Measurements from ENCODE around the gene ACYP2.
"Not testable (repeated sequence)": the region's sequence is repeated elsewhere in the genome, so short reads cannot be mapped to it uniquely, and the experiment has no call there.

ACYP2 gene

GRCh38 chr2:54109848-54110247, 5.6 kb upstream of the ACYP2 start:
- DNase-seq, result no peak
- Histone ChIP-seq H3K36me3 (no peaks in the 10 kb centered on the region), H3K9me3 (ENCODE audit: severe bottlenecking) (no peaks in the 10 kb centered on the region), H3K27ac (no peak overlapping the region), H3K27me3 (ENCODE audit: insufficient read depth, low read depth, severe bottlenecking) (no peaks in the 10 kb centered on the region), H3K4me3 (ENCODE audit: low read depth, low read length) (no peak overlapping the region)
- no peak for TF ChIP-seq CTCF (IDR thresholded peaks at IDR 0.05; ENCODE audit: low read depth, low read length)

- Histone ChIP-seq H3K4me3 (ENCODE audit: low read depth, low read length) (peak overlapping the region; percentile 77), H3K27ac (peak overlapping the region; percentile 91), H3K9me3 (ENCODE audit: severe bottlenecking) (peaks cover 10% of the 10 kb centered on the region)
- not testable (repeated sequence) for DNase-seq; H3K36me3 ChIP-seq; H3K27me3 ChIP-seq (ENCODE audit: insufficient read depth, low read depth, severe bottlenecking)
These were observed 936 bp upstream of the ACYP2 start for GRCh38 chr2:54114479-54114878.

GRCh38 chr2:54114936-54115283, 505 bp upstream of the ACYP2 start:
- DNase-seq, result no peak
- H3K36me3 ChIP-seq, result no peaks in the 10 kb centered on the region
- no peak for TF ChIP-seq CTCF (IDR thresholded peaks at IDR 0.05; ENCODE audit: low read depth, low read length)

GRCh38 chr2:54116598-54116997, 1.2 kb downstream of the ACYP2 start:
- H3K27ac ChIP-seq; H3K36me3 ChIP-seq; H3K4me3 ChIP-seq (ENCODE audit: low read depth, low read length); DNase-seq; H3K27me3 ChIP-seq (ENCODE audit: insufficient read depth, low read depth, severe bottlenecking): not testable (repeated sequence)
- H3K9me3 ChIP-seq (ENCODE audit: severe bottlenecking), result peaks cover 16% of the 10 kb centered on the region

More at GRCh38 chr2:54114936-54115283, 505 bp upstream of the ACYP2 start:
- Histone ChIP-seq H3K27me3 (ENCODE audit: insufficient read depth, low read depth, severe bottlenecking) (no peaks in the 10 kb centered on the region), H3K27ac (peak overlapping the region; percentile 91), H3K9me3 (ENCODE audit: severe bottlenecking) (peaks cover 10% of the 10 kb centered on the region), H3K4me3 (ENCODE audit: low read depth, low read length) (peak overlapping the region; percentile 77)

GRCh38 chr2:54120950-54121349, 5.5 kb downstream of the ACYP2 start:
- no peak overlapping the region for H3K4me3 ChIP-seq (ENCODE audit: low read depth, low read length)
- no peaks in the 10 kb centered on the region for H3K27me3 ChIP-seq (ENCODE audit: insufficient read depth, low read depth, severe bottlenecking)
- H3K36me3 ChIP-seq, result no peaks in the 10 kb centered on the region
- H3K27ac ChIP-seq, result no peak overlapping the region
- no peak for DNase-seq
- peaks cover 19% of the 10 kb centered on the region for H3K9me3 ChIP-seq (ENCODE audit: severe bottlenecking)
- TF ChIP-seq CTCF (IDR thresholded peaks at IDR 0.05; ENCODE audit: low read depth, low read length), result no peak

GRCh38 chr2:54122171-54122935, 6.9 kb downstream of the ACYP2 start:
- H3K27me3 ChIP-seq (ENCODE audit: insufficient read depth, low read depth, severe bottlenecking), result no peaks in the 10 kb centered on the region
- no peak for TF ChIP-seq CTCF (IDR thresholded peaks at IDR 0.05; ENCODE audit: low read depth, low read length)
- H3K27ac ChIP-seq, result no peak overlapping the region
- peaks cover 10% of the 10 kb centered on the region for H3K9me3 ChIP-seq (ENCODE audit: severe bottlenecking)
- DNase-seq, result no peak
- H3K36me3 ChIP-seq, result no peaks in the 10 kb centered on the region
- H3K4me3 ChIP-seq (ENCODE audit: low read depth, low read length), result no peak overlapping the region

- Histone ChIP-seq H3K27me3 (ENCODE audit: insufficient read depth, low read depth, severe bottlenecking) (no peaks in the 10 kb centered on the region), H3K9me3 (ENCODE audit: severe bottlenecking) (peaks cover 8% of the 10 kb centered on the region), H3K4me3 (ENCODE audit: low read depth, low read length) (no peak overlapping the region), H3K36me3 (no peaks in the 10 kb centered on the region), H3K27ac (no peak overlapping the region)
- TF ChIP-seq CTCF (IDR thresholded peaks at IDR 0.05; ENCODE audit: low read depth, low read length), result no peak
- no peak for DNase-seq
These were observed 7.5 kb downstream of the ACYP2 start for GRCh38 chr2:54122939-54123338.

- H3K9me3 ChIP-seq (ENCODE audit: severe bottlenecking); H3K27me3 ChIP-seq (ENCODE audit: insufficient read depth, low read depth, severe bottlenecking); H3K4me3 ChIP-seq (ENCODE audit: low read depth, low read length); H3K27ac ChIP-seq; DNase-seq; H3K36me3 ChIP-seq: not testable (repeated sequence)
These were observed 11.8 kb downstream of the ACYP2 start for GRCh38 chr2:54127174-54127573.

All from WERI-Rb-1 (cell line).